Stimulated activated CD4-positive, alpha-beta T cell treated with anti-CD3 and anti-CD28 coated beads, Interleukin-15, amount 100 ng/mL, for 48 hours (primary cell): ENCODE measurements around the gene NFIL3.

Experiments used
- DNase-seq, 2 donors: peaks; one replicate each; pipeline ENCODE4 v3.0.0-alpha.2; 2020; ENCODE audit warnings: low read depth in 2 of 2

Gene NFIL3

GRCh38 chr9:91359734-91360470, 63.7 kb downstream of the NFIL3 start:
- no peak for DNase-seq

DNA sequence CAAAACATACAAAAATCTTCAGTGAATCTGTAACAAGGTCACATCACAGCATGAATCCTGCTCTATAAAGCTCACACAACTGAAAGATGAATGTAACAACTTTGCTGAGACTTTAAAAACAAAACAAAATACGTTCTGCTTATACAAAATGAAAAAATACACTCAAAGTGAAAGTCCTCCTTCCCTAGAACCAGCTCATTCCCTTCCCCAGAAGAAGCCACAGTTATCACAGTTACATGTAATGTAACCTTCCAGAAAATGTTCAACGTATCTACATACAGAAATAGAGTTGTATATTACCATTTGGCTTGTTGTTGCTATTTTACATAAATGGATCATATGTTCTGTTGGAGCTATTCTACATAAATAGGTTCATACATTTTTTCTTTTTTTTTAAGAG, 64.5 kb downstream of the NFIL3 start:
- DNase-seq, result no peak
